H9 (cell line): Measurements from ENCODE around the gene GRK4. TPM values are rescaled to one million over a fixed set of nuclear protein-coding genes. Genes with fewer than 3 reads are reported as not detected.

ENCODE experiments used
- DNase-seq: peaks from one replicate; pipeline ENCODE4 v3.0.0-alpha.2; 2017
- H2AFZ ChIP-seq: one replicate; pipeline ENCODE4 v1.6.1; 2013; ENCODE audit warnings: mild to moderate bottlenecking, low read length, control low read depth, moderate library complexity
- H2AK5ac ChIP-seq: 2 replicates; pipeline ENCODE4 v1.6.1; 2013; ENCODE audit warnings: low read length, control low read depth, mixed read lengths; ENCODE audit not compliant: insufficient read length
- H2BK120ac ChIP-seq: one replicate; pipeline ENCODE4 v1.6.1; 2013; ENCODE audit warnings: low read depth, mild to moderate bottlenecking, low read length, control low read depth, inconsistent platforms; ENCODE audit not compliant: poor library complexity, severe bottlenecking
- H2BK12ac ChIP-seq: 2 replicates; pipeline ENCODE4 v1.6.1; 2013; ENCODE audit warnings: low read length, control low read depth, mixed read lengths, low read depth; ENCODE audit not compliant: insufficient read length
- H2BK15ac ChIP-seq: 2 replicates; pipeline ENCODE4 v1.6.1; 2013; ENCODE audit warnings: low read depth, low read length, control low read depth
- H2BK20ac ChIP-seq: one replicate; pipeline ENCODE4 v1.6.1; 2013; ENCODE audit warnings: low read depth, mild to moderate bottlenecking, low read length, control low read depth, inconsistent platforms; ENCODE audit not compliant: poor library complexity, severe bottlenecking
- H2BK5ac ChIP-seq: 2 replicates; pipeline ENCODE4 v1.6.1; 2013; ENCODE audit warnings: low read length, control low read depth, mixed read lengths; ENCODE audit not compliant: insufficient read length
- H3K14ac ChIP-seq: 2 replicates; pipeline ENCODE4 v1.6.1; 2013; ENCODE audit warnings: low read length, control low read depth; ENCODE audit not compliant: insufficient read depth
- H3K18ac ChIP-seq: 2 replicates; pipeline ENCODE4 v1.6.1; 2013; ENCODE audit warnings: low read depth, mild to moderate bottlenecking, mixed read lengths, low read length, control low read depth; ENCODE audit not compliant: insufficient read length
- H3K23ac ChIP-seq: 2 replicates; pipeline ENCODE4 v1.6.1; 2013; ENCODE audit warnings: low read length, control low read depth, mixed read lengths, low read depth; ENCODE audit not compliant: insufficient read length
- H3K23me2 ChIP-seq: 2 replicates; pipeline ENCODE4 v1.6.1; 2013; ENCODE audit warnings: low read depth, mild to moderate bottlenecking, mixed read lengths, low read length, control low read depth; ENCODE audit not compliant: insufficient read length, poor library complexity, severe bottlenecking
- H3K27ac ChIP-seq: 2 replicates; pipeline ENCODE4 v1.5.1; 2013; ENCODE audit warnings: low read length, control low read depth, mixed read lengths, low read depth; ENCODE audit not compliant: insufficient read length
- H3K27me3 ChIP-seq: 2 replicates; pipeline ENCODE4 v1.6.1; 2013; ENCODE audit warnings: low read length, control low read depth, inconsistent platforms; ENCODE audit not compliant: insufficient read depth
- H3K4ac ChIP-seq: 2 replicates; pipeline ENCODE4 v1.6.1; 2013; ENCODE audit warnings: low read depth, mild to moderate bottlenecking, control low read depth, inconsistent platforms, low read length, moderate library complexity
- H3K4me1 ChIP-seq: 2 replicates; pipeline ENCODE4 v1.6.1; 2013; ENCODE audit warnings: low read length, control low read depth, inconsistent platforms; ENCODE audit not compliant: insufficient read depth
- H3K4me2 ChIP-seq: 2 replicates; pipeline ENCODE4 v1.6.1; 2013; ENCODE audit warnings: low read length, control low read depth, mixed read lengths; ENCODE audit not compliant: insufficient read length, insufficient read depth
- H3K56ac ChIP-seq: 2 replicates; pipeline ENCODE4 v1.6.1; 2013; ENCODE audit warnings: low read depth, mild to moderate bottlenecking, mixed read lengths, low read length, control low read depth; ENCODE audit not compliant: insufficient read length
- H3K79me1 ChIP-seq: 2 replicates; pipeline ENCODE4 v1.6.1; 2013; ENCODE audit warnings: low read depth, mild to moderate bottlenecking, moderate library complexity, low read length, control low read depth, inconsistent platforms; ENCODE audit not compliant: insufficient read depth, poor library complexity, severe bottlenecking
- H3K79me2 ChIP-seq: 2 replicates; pipeline ENCODE4 v1.6.1; 2013; ENCODE audit warnings: low read length, control low read depth, inconsistent platforms; ENCODE audit not compliant: insufficient read depth
- H3K9ac ChIP-seq: 2 replicates; pipeline ENCODE4 v1.6.1; 2013; ENCODE audit warnings: low read length, control low read depth, mixed read lengths; ENCODE audit not compliant: insufficient read length; ENCODE audit errors: extremely low read depth
- H3K9me3 ChIP-seq: one replicate; pipeline ENCODE4 v1.6.1; 2013; ENCODE audit warnings: low read depth, low read length, inconsistent platforms; ENCODE audit not compliant: control insufficient read depth
- H3T11ph ChIP-seq: one replicate; pipeline ENCODE4 v1.6.1; 2013; ENCODE audit warnings: mild to moderate bottlenecking, low read length, control low read depth, inconsistent platforms
- H4K20me1 ChIP-seq: one replicate; pipeline ENCODE4 v1.6.1; 2013; ENCODE audit not compliant: control insufficient read depth, insufficient read length, insufficient read depth
- H4K5ac ChIP-seq: 2 replicates; pipeline ENCODE4 v1.6.1; 2013; ENCODE audit warnings: low read depth, mild to moderate bottlenecking, mixed read lengths, low read length, control low read depth; ENCODE audit not compliant: insufficient read length
- H4K8ac ChIP-seq: replicated peaks from 2 replicates; pipeline ENCODE4 v1.6.1; 2013; ENCODE audit warnings: low read length, control low read depth, mixed read lengths, low read depth; ENCODE audit not compliant: insufficient read length
- H4K91ac ChIP-seq: 2 replicates; pipeline ENCODE4 v1.6.1; 2013; ENCODE audit warnings: low read depth, mild to moderate bottlenecking, moderate library complexity, mixed read lengths, low read length, control low read depth; ENCODE audit not compliant: insufficient read length
- H3K27ac Mint-ChIP-seq, 3 experiments: 2 replicates in 2 of 3; 3 replicates in 1 of 3; pipeline ENCODE4 v1.8.0; 2020 to 2021; ENCODE audit warnings: mixed read lengths in 3 of 3, mild to moderate bottlenecking in 1 of 3, moderate library complexity in 1 of 3
- H3K27me3 Mint-ChIP-seq: 2 replicates; pipeline ENCODE4 v1.8.0; 2021; ENCODE audit warnings: low read depth, mild to moderate bottlenecking, moderate library complexity, mixed read lengths
- H3K36me3 Mint-ChIP-seq, 3 experiments: 2 replicates in 2 of 3; 3 replicates in 1 of 3; pipeline ENCODE4 v1.8.0; 2020 to 2021; ENCODE audit warnings: low read depth in 3 of 3, mixed read lengths in 3 of 3; ENCODE audit not compliant: insufficient read depth in 1 of 3
- H3K4me1 Mint-ChIP-seq, 2 experiments: 2 replicates each; pipeline ENCODE4 v1.8.0; 2020; ENCODE audit warnings: mixed read lengths in 2 of 2
- H3K4me3 Mint-ChIP-seq, 2 experiments: 2 replicates in 1 of 2; 3 replicates in 1 of 2; pipeline ENCODE4 v1.8.0; 2020 to 2021; ENCODE audit warnings: mild to moderate bottlenecking in 2 of 2, mixed read lengths in 2 of 2, moderate library complexity in 1 of 2
- H3K9me3 Mint-ChIP-seq, 2 experiments: 2 replicates in 1 of 2; 3 replicates in 1 of 2; pipeline ENCODE4 v1.8.0; 2020; ENCODE audit warnings: mild to moderate bottlenecking in 2 of 2, mixed read lengths in 2 of 2, moderate library complexity in 1 of 2
- CTCF ChIP-seq: fragments of 200-600 bp; sonication (generic); conservative IDR thresholded peaks from 3 replicates; pipeline ENCODE4 v1.8.0; 2021; ENCODE audit warnings: antibody characterized with exemption, mild to moderate bottlenecking
- WGBS: extraction: QIAGEN DNeasy Blood & Tissue Kit; methylation state at CpG from one replicate; pipeline ENCODE4 v1.1.7; 2013; ENCODE audit warnings: missing lambda C conversion rate, low lambda C conversion rate, mixed read lengths; ENCODE audit not compliant: insufficient read length; ENCODE audit errors: extremely low coverage; 5-methylcytosine and 5-hydroxymethylcytosine counted together
- total RNA-seq: library from RNA; stranded (reverse); gene quantifications from 2 replicates; pipeline ENCODE4 v1.2.1, GENCODE V29; 2021

The GRK4 gene
- total RNA-seq, 1 experiment from 2014 or later: 4.8 TPM

- Histone ChIP-seq H3K23me2 (no peaks in the 10 kb centered on the region), H3K18ac (no peak overlapping the region), H4K5ac (no peak overlapping the region), H2AK5ac (no peak overlapping the region), H3K79me1 (no peaks in the 10 kb centered on the region), H2BK20ac (no peak overlapping the region), H2BK120ac (no peak overlapping the region), H3K4ac (no peak overlapping the region), H2BK15ac (no peak overlapping the region), H3K27ac (no peak overlapping the region), H4K8ac (no peak overlapping the region), H3K14ac (no peak overlapping the region), H3K9ac (no peak overlapping the region), H3K4me1 (no peaks in the 10 kb centered on the region), H3K27me3 (no peaks in the 10 kb centered on the region), H3K56ac (no peak overlapping the region), H3K23ac (no peak overlapping the region), H4K20me1 (no peaks in the 10 kb centered on the region), H3K9me3 (peaks cover 1% of the 10 kb centered on the region), H2AFZ (no peak overlapping the region), H3T11ph (no peak overlapping the region), H2BK5ac (no peak overlapping the region), H3K4me2 (no peak overlapping the region), H3K79me2 (no peaks in the 10 kb centered on the region), H4K91ac (no peak overlapping the region), H2BK12ac (no peak overlapping the region)
- H3K9me3 Mint-ChIP-seq: peaks cover 11 to 15% of the 10 kb centered on the region in 2 experiments
- TF ChIP-seq CTCF: no peak
- H3K4me3 Mint-ChIP-seq: no peak overlapping the region
- no CpG with 5 or more reads among the region's 16 CpGs for WGBS
- H3K36me3 Mint-ChIP-seq: peaks cover 81 to 94% (median 93%) of the 10 kb centered on the region in 3 experiments
- no peak overlapping the region for H3K27ac Mint-ChIP-seq
- H3K4me1 Mint-ChIP-seq: no peaks in the 10 kb centered on the region
- H3K27me3 Mint-ChIP-seq: no peaks in the 10 kb centered on the region
- DNase-seq: no peak
Measured at GRCh38 chr4:2950221-2950989, 13.0 kb upstream of the GRK4 start.
